GM06990 (cell line): Measurements from ENCODE around the gene CCDC120.
A peak's percentile ranks its signal among the peaks of the same experiment; 100 is the strongest.

Source experiments
- DNase-seq: peaks from one replicate; pipeline ENCODE4 v3.0.0-alpha.2; 2011; ENCODE audit not compliant: insufficient read length; ENCODE audit errors: extremely low read depth
- H3K27me3 ChIP-seq: replicated peaks from 2 replicates; pipeline ENCODE4 v1.6.0; 2011; ENCODE audit warnings: low read length; ENCODE audit not compliant: control insufficient read depth, insufficient read depth
- H3K36me3 ChIP-seq: 2 replicates; pipeline ENCODE4 v1.5.1; 2011; ENCODE audit warnings: low read length; ENCODE audit not compliant: control insufficient read depth, insufficient read depth
- H3K4me3 ChIP-seq: replicated peaks from 2 replicates; pipeline ENCODE4 v1.5.1; 2011; ENCODE audit warnings: low read depth, mild to moderate bottlenecking, control low read depth, low read length
- TF ChIP-seq, protein P1 (sequence below): IDR thresholded peaks from 2 replicates; pipeline ENCODE4 v1.5.1; 2011; ENCODE audit warnings: low read length, control low read depth, mild to moderate bottlenecking, inconsistent platforms; ENCODE audit not compliant: insufficient read depth, poor library complexity, severe bottlenecking

Gene CCDC120

DNA sequence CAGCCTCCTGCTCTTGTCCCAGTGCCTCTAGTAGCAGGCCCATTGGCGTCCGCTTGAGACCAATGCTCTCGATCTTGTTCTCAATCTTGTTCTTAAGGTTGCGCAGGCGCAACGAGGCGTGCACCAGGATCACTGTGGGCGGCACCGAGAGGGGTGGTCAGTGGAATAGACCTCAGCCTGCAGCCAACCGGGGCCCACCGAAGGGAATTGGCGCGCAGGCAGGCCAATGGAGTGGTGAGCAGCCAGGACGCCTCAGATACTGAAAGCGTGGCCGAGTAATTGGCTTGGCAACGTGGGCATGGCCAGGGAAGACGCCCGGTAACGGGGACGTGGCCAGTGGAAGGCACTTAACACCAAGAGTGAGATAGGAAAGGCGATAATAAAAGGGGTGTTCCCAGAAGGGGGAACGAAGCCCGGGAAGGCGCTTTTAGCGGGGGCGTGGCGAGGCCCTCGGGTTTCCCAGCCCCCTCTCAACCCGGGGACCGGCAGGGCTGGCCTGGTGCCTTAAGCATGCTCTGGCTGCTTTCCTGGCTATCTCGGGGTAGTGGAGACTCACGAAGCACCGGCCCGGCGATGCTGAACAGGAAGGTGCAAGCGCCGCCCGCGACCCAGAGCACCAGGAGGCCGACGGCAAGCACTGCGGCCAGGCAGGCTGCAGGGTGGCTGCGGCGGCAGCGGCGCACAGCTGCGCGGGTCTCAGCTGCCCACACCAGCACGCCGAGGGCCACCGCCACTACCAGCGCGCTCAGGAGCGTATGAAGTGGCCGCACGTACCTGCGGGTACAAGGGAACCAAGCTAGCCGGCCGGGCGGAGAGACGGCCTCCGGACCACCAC, 13.3 kb downstream of the CCDC120 start:
- no peak for DNase-seq
- TF ChIP-seq, protein P1, sequence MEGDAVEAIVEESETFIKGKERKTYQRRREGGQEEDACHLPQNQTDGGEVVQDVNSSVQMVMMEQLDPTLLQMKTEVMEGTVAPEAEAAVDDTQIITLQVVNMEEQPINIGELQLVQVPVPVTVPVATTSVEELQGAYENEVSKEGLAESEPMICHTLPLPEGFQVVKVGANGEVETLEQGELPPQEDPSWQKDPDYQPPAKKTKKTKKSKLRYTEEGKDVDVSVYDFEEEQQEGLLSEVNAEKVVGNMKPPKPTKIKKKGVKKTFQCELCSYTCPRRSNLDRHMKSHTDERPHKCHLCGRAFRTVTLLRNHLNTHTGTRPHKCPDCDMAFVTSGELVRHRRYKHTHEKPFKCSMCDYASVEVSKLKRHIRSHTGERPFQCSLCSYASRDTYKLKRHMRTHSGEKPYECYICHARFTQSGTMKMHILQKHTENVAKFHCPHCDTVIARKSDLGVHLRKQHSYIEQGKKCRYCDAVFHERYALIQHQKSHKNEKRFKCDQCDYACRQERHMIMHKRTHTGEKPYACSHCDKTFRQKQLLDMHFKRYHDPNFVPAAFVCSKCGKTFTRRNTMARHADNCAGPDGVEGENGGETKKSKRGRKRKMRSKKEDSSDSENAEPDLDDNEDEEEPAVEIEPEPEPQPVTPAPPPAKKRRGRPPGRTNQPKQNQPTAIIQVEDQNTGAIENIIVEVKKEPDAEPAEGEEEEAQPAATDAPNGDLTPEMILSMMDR, result no peak
- no peak overlapping the region for H3K4me3 ChIP-seq
- no peaks in the 10 kb centered on the region for H3K27me3 ChIP-seq
- peaks cover 2% of the 10 kb centered on the region; the same call in 1 of the 2 replicates for H3K36me3 ChIP-seq

DNA sequence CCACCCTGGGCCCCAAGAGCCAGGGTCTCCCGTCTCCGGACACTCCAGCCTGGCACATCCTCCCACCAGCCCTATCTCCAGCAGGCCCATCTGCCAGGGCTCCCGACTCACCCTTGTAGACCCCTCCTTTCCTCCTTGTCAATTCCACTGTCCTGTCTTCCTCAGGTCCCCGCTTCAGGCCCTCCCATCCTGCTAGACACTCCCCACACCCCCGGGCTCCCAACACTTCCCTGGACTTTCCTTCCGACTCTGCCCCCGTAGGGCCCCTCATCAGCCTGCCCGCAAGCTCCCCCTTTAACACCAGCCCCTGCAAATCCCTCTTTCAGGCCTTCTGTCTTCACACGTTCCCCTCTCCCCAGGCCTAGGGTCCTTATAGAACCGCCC, 13.9 kb downstream of the CCDC120 start:
- DNase-seq, result no peak
- TF ChIP-seq, protein P1, result no peak
- no peak overlapping the region for H3K4me3 ChIP-seq
- no peaks in the 10 kb centered on the region for H3K27me3 ChIP-seq
- peaks cover 2% of the 10 kb centered on the region; the same call in 1 of the 2 replicates for H3K36me3 ChIP-seq

DNA sequence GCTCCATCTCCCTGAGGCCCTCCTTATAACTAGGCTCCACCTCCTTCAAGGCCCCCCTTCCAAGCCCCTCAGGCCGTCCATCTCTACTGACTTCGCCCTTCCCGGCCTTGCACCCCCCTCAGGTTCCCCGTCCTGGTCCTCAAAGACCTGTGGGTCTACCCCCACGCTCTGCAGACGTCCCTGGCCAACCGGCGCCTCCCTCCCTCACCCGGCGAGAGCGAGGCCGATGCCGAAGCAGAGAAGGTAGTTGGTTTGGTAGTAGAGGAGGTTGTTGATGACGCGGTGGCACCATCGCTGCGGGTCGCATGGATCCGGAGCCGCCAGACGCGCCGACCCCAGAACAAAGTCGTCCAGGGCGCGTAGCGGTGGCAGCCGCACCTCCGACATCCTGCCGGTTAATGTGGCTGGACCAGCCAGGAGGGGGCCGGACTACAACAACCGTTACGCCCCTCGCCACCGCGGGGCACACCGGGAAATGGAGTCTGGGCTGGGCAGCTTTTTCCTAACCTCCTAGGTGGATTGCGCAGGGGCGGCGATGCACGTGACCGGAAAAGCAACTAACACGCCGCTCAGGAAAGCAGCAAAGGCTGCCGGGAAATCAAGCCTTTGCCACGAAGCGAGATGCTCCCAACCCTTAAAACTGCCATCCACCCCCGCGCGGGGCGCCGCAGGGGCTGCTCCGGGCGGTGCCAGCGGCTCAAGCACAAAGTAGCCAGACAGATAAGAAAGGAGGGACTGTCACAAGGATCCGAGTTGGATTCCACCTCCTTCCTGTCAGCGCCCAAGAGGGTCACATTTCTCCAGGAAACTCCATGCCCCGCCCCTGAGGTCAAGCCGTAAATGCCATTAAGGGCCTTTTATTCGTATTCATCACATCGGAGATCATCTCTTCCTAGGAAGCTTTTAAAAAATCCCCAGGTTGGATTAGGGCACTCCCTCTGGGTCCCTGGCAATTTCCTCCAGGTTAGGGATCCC, 15.1 kb downstream of the CCDC120 start, which contains the start of gene PRAF2:
Gene PRAF2 (minus strand): TSS at position 402 of the 975 bp plus-strand sequence. CDS start 15 bp downstream, at position 387.
- H3K27me3 ChIP-seq, result no peaks in the 10 kb centered on the region
- TF ChIP-seq, protein P1, result no peak
- H3K4me3 ChIP-seq, result peak within 1 kb of the TSS; percentile 67
- peak; percentile 88 for DNase-seq
- H3K36me3 ChIP-seq, result peaks cover 2% of the 10 kb centered on the region; the same call in 1 of the 2 replicates

DNA sequence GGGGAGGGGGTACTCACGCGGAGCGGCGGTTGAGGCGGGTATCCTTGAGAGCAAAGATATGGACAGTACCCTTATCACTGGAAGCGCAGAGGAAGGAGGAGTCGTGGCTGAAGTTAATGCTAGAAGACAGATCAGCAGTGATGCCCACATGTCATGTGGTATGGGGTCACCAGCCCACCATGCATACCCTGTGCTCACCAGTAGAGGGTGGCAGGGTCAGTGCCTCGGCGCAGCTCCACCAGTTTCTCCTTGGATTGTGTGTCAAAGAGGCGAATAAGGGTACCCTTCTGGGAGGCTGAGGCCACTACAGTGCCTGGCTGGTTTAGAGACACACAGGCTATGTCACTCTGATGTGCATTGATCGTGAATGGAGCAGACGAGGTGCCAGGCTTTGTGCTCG, 16.5 kb downstream of the CCDC120 start:
- H3K36me3 ChIP-seq, result peaks cover 2% of the 10 kb centered on the region; the same call in 1 of the 2 replicates
- no peak for DNase-seq
- no peaks in the 10 kb centered on the region for H3K27me3 ChIP-seq
- no peak overlapping the region for H3K4me3 ChIP-seq
- TF ChIP-seq, protein P1, result no peak

DNA sequence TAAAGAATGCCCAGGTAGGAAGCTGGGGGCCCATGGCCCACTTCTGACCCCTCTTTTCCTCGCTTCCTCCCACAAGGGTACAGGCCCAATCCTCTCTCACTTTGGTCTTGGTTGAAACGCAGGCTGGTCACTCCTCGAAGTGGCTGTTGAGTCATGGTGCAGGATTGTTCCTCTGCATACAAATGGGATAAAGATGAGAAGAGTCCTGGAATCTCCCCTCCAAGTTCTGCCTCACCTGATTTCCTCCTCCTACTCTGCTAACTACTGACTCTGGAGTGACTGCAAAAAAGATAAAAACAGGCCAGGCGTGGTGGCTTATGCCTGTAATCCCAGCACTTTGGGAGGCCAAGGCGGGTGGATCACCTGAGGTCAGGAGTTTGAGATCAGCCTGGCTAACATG, 19.1 kb downstream of the CCDC120 start:
- Histone ChIP-seq H3K4me3 (no peak overlapping the region), H3K27me3 (no peaks in the 10 kb centered on the region), H3K36me3 (peaks cover 2% of the 10 kb centered on the region; the same call in 1 of the 2 replicates)
- DNase-seq, result no peak
- TF ChIP-seq, protein P1, result no peak
